MV-4-11 (cell line): Measurements from ENCODE around the gene BLNK.
A peak's percentile ranks its signal among the peaks of the same experiment; 100 is the strongest.

Experiments
- DNase-seq: peaks from one replicate; lab custom pipeline; 2025; lab: John Stamatoyannopoulos, UW

Gene BLNK

DNA sequence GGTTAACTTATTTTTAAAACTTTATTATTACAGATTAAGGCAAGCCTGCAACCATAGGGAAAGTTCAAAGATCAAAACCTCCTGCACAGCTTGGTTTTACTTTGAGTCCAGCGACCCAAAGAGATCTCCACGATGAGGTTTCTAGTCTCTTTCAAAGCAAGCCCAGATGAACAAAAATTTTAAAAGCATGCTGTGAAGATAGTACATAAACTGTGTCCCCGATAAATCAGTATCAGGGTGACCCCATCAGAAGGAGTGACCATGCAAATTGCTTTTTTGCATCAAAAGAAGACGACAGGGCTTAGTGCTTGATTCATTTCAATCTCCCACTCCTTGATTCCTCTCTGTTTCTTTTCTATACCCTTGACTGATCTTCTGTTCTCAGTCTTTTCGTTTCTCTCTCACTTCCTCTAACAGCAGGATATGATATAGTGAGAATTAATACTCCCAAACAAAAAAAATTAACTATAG lies 16.8 kb upstream of the BLNK start:
- peak; percentile 54 for DNase-seq

DNA sequence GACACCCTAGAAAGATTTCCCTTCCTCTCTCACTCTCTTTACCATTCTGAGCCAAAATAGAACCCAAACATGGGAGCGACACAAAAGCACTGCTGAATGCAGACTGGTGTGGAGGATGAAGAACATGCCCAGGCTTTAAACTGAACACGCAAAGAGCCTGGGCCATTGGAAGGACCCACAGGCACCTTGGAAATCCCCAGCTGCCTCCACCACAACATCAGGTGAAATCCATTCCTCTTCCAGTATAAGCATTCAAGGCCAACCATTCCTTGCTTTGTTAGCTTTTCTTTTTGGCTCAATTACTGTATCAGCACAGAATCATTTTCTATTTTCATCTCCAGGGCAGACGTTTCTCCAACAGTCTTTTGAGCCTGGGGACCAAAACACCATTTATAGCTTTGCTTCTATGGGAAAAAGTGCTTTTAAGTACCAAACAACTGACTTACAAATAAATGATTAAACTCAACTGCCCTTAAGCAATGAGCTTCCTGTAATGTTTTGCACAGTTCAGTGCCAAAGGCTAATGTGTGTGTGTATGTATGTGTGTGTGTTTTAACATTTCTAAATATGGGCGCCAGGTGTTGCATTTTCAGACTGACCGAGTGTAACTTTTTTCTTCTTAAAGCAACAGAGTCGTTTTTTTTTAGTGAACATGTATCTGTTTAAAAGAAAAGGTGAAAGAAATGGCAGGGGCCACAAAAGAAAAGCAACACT lies 16.2 kb upstream of the BLNK start:
- peak; percentile 37 for DNase-seq

DNA sequence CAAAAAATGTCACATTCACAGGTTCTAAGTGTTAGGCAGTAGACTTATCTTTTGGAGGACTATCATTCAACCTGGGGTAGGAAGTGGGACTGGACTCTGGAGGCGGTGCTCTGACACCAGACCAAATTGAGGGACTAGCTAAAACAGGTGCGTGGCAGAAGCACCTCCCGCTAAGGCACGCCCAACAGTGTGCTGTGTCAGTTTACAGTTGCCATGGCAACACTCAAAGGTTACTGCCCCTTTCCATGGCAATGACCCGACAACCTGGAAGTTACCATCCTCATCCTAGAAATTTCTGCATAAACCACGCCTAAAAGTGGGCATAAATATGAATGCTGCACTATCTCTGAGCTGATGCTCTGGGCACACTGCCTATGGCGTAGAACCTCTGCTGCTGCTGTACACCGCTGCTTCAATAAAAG lies 14.0 kb upstream of the BLNK start:
- DNase-seq, result no peak

DNA sequence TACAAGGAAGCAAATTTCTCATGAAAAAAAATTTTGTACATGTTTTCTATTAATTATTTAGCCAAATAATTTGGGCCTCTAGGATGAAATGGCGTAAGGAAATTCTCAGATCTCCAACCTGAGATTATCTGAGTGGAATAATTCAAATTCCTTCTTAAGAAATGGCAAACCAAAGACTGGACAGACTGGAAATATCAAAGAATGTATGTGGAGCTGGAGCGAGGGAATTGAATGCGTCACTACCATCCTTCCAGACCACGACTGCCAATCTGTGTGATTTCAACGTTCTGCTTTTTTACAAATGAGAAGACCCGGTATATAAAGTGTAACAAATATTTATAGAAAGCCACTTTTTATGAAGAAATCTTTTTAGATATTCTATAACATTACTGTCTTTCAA lies 12.4 kb upstream of the BLNK start:
- DNase-seq, result no peak

DNA sequence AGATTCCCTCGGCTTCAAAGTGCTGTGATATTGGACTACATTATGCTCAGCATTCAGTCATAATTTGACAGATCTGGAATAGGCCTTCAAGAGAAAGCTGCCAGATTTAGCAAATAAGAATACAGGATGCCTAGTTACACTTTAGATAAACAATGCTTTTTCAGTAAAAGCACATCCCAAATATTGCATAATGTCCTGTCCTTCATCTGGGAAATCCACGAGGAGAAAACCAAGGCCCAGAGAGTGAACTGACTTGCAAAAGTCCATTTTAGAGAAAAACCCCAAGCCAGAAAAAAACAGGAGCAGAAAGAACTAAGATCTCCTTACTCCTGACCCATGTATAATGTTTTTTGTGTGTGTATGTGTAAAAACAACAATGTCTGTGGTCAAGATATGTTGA lies 12.0 kb upstream of the BLNK start:
- no peak for DNase-seq

DNA sequence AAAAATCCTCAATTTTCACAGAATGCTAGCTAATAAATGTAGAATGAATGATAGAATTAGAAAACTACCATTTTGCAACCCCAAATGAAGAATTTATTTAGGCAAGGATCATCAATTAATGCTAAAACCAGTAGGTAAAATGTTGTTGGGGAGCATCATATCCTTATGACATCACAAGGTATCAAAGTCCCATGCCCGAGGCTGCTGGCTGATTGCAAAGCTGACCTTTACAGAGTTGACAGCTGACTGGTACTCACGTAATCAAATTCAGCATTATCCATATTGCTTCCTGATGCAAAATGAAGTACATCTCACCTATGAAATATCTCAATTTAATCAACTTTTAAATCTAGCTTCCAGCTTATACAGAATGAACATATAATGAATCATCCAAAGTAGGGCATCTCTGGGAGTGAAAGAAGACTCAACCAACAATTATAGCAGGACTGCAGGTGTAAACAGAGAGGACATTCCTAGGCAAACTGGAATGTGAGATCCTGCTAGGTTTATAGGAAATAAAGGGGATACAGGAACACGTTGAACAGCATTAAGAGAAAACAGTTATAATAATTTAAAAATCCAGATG lies 10.2 kb upstream of the BLNK start:
- DNase-seq, result no peak

DNA sequence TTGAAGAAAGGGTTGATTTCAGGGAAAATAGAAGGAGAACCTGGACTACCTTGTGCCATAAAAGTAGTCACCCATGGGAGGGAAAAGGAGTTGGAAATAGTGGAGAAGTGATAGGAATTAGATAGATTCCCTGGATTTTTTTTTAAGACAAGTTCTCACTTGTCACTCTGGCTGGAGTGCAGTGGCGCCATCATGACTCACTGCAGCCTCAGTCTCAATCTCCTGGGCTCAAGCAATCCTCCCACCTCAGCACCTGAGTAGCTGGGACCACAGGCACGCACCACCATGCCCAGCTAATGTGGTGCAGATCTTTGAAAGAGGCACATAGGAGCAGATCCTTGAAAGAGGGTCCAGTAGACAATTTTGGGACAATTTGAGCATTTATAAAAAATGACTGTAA lies 9.5 kb upstream of the BLNK start:
- no peak for DNase-seq

DNA sequence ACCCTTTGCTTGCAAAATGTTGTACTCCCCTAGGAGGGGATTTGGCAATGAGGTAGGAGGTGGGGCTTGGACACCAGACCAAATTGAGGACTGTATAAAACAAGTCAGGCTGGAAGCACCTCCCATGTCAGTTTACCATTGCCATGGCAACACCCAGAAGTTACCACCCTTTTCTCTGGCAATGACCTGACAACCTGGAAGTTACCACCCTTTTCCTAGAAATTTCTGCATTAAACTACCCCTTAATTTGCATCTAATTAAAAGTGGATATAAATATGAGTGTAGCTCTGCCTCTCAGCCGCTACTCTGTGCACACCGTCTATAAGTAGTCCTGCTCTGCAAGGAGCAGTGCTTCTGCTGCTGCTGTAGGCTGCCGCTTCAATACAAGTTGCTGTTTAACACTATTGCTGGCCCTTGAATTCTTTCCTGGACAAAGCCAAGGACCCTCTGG lies 7.8 kb upstream of the BLNK start:
- DNase-seq, result no peak

DNA sequence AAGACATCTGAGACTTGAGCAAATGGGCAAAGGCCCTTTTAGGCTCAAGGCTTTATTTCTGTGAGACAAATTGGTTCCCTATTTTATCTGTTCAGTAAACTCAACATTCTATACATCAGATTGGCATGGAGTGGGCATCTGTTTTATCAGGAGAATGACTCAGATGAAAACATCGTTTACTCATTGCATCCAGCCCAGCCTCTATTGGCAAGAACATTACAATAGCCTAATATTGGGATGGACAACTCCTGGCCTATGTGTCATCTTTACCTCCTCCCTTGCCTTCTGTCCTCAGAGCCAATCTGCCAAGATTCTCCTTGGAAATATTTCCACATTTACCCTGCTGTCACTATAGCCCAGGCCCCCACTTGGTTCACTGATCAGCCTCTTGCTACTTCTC lies 5.5 kb upstream of the BLNK start:
- no peak for DNase-seq

DNA sequence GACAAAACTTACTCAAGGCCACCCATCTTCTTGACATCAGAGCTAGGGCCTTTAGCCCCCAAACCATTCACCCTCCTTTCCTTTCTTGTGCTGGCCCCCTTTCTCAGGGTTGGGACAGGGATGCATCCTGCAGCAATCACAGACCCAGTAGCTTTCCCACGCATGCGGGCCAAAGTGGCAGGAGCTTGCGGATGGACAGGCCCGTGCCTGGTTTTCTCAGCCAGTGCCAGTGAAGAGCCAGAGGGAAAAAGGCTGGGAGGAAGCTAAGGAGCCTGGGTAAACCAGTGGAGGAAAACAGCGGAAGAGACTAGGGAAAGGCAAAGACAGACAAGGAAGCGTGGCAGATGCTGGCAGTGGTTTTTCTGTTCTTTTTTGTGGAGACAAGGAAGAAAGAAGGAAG lies 5.1 kb upstream of the BLNK start:
- DNase-seq, result no peak

DNA sequence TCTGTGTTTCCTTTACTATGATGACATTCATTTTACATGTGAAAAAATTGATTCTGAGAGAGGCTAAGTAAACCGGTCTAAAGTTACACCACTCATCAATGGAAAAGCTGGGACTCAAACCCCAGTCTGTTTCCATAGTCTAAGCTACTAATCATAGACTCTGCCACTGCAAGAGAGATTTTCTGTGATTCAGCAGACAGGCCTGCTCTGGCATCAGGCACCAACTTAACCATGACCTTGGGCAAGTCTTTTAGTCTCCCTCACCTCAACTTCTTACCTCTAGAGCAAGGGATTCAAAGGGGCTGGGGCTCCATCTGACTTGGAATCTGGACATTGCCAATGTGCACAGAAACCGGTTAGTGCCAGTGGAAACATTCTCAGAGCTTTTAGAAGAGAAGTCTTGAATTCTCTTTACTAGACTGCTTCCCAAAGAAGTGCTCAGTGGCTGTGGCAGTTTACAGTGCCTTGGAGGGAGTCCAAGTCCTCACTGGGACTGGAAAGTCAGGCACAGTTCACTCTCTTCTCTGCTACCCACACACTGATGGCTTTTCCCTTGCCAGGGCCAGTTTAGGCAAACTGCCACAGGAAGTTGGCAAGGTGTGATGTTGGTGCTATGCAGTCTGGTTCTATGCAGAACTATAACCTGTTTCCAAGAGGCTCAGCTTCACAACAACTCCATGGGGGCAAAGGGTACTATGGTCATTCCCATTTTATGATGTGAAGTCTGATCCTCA lies 4.5 kb upstream of the BLNK start:
- no peak for DNase-seq

DNA sequence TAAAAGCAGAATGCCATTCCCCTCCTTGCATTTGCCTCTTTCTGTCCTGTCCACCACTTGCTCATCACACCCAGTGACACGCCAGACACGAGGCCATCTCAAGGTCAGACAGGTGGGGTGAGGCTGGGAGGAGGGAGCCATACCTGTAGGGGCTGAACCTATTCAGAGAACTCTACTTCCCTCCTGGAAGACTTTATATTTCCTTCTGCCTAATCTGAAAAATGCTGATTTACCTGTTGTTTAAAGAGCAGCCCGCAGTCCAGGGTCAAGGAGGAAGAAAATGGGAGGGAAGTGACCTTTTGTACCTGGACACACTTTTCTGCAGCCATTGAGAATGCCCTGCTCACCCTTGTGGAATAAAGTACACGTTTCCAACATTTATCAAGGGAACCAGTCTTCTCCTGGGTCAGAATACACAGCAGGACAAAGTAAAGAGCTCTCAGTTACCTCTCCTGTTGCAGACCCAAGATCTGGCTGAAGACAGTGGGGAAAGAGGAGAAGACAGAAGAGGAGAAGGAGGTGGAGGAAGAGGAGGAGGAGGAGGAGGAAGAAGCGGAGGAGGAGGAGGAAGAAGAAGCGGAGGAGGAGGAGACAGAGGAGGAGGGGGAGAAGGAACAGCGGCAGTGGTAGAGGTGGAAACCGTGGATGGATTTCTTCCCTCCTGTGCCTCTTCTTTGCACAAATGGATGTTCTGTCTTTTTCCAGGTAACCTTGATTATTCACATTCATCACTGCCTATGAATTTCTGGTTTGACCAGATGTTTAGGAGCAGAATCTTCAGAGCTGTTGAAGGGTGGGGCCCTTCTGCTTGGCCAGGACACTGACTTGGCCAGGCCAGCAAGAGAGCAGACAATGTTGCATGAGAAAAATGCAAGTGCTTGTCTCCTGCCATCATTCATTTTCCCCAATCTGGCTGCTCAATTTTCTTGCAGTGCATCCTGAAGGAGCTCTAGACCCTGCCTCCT lies 1.2 kb upstream of the BLNK start:
- DNase-seq, result no peak

DNA sequence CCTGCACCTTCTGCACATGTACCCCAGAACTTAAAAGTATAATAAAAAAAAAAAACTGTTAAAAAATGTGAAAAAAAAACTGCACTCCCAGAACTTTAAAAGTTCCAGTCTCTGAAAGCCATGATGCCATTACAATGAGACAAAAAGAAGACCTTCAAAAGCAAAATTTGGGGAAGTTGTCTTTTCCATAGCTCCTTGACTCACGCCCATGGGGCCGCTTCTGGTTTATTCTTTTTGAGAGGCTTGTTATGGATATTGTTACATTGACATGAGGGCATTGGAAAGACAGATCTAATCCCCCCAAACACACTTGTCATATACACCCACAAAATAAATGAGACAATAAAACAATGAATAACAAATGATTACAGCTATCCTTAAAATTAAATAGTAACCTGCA lies 798 bp downstream of the BLNK start:
- peak; percentile 57 for DNase-seq

DNA sequence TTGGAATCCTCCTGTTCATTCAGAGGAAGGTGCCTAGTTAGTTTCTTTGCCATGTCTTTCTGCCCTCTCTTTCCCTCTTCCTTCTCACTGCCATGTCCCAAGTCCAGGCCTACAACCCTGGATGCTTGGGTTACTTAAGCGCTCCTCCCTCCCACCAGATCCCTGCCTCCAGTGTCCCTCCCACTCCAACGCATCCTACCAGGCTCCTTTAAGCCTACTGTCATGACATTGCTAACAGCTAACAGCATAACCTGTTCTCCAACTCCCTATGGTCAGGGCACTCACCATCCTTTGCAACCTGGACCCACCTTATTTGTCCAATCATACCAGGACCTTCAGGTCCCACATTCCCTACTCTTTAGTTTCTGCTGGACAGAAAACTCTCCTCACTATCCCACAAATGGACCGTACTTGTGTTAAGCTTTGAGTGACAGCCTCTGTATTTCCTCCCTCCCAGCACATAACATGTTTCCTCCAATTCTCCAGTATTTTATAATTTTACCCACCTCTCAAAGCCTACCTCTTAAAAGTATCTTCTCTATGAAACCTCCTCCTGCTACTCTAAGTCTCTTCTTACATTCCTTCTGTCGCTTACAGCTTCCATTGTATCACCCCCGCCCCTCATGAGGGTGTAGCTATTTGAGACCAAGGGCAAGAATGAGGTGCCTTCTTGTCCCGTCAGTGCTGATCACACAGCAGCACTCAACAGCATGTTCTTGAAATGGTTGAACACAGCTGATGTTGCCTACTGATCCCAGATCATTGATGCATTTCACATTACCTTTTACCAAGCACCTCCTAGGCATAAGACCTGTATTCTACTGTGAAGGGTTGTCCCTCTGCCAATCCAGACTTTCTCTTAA lies 1.7 kb downstream of the BLNK start:
- no peak for DNase-seq

DNA sequence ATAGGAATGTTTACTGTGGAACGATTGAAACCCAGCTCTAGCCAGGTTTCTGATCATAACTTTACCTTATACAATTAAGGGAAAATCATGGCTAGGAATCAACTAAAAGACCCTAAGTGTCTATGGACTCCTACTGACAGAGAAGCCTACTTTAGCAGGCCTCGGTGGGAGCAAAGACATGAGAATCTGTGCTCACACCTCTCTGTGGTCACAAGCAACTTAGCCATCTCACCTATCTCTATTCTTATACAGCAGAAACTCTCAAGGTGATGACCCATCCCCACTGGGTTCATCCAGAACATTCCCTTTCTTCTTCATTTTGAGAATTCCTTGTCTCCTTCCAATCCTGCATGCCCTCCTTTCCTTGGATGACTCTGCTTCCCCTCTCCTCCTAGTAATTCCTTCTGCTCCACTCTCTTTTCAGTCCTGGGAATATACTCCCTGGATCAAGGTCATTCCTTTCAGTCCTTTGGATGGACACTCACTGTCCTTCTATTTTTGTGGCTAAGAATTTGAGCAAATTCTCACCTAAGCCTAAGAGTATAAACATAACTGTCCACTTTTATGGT lies 2.9 kb downstream of the BLNK start:
- no peak for DNase-seq

DNA sequence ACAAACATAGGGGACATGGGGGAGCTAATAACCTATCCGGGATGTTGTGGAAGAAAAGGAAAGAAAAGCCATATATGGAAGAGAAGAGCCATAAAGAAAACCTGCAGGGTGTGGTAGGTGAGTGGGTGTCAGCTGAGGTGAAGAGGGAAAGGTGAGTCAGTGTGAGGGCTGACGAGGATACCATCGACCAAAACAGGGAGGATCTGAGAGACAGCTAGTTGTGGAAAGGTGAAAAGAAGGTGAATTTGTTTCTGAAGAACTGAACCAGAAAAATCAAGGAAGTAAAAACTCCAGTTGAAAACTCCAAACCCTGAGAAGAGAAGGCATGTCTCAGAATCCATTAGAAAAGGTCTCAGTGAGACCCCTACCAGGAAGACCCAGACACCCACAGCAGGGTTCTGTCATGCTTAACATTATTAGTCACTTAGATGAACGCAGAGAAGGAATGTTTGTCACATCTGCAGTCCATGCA lies 4.1 kb downstream of the BLNK start:
- no peak for DNase-seq

DNA sequence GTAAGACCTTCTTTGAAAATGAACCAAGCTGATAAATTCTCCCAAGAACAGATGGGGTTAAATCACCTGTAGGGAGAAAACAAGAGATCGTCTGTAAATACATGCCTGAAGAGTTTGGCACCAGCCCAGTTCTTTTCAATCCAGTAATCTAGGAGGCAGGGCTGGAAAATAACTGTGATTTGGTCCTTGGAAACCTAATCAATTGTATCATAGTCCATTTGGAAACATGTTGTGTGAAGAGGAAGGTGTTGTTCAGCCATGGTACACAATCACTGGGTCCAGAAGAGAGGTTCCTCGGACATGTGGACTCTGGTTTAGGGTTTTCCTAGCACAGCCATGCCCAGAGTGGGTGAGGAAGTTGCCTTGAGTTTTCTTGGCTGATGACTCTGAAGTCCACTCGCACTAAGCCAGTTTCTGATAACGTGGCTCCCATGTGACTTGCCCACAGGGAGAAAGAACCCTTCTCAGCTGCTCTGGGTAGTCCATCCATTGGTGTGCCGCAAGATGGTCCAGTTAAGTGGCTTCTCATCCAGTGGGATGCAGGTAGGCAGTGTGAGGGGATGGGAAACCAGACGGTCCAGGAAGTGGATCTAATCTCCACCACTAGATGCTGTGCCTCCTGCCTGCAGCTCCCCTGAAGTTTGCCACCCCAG lies 5.1 kb downstream of the BLNK start:
- no peak for DNase-seq

DNA sequence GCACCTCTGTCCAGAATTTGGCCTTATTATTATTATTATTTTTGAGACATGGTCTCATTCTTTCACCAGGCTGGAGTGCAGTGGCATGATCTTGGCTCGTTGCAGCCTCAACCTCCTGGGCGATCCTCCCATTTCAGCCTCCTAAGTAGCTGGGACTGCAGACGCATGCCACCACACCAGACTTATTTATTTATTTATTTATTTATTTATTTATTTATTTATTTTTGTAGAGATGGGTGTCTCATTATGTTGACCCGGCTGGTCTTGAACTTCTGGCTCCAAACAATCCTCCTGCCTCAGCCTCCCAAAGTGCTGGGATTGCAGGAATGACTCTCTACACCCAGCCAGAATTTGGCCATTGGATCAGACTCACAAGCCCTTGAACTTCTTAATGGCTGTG lies 6.4 kb downstream of the BLNK start:
- DNase-seq, result no peak

DNA sequence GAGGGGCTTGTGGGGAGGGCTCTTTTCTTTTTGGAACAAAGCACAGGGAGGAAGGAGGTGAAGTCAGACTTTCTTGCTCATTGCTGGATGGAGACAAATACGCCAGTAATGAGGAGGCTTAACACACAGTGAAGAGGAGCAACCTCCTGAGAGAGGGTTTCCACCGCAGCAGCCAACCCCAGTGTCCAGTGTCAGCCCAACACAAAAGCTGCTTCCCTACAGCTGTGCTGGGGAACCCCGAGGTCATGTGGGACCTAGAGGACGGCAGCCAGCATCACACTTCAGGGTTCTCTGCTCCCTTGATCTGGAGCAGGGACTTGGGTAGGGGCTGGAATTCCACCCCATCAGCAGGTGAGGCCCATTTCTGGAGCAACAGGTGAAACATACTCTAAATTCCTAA lies 7.7 kb downstream of the BLNK start:
- no peak for DNase-seq

DNA sequence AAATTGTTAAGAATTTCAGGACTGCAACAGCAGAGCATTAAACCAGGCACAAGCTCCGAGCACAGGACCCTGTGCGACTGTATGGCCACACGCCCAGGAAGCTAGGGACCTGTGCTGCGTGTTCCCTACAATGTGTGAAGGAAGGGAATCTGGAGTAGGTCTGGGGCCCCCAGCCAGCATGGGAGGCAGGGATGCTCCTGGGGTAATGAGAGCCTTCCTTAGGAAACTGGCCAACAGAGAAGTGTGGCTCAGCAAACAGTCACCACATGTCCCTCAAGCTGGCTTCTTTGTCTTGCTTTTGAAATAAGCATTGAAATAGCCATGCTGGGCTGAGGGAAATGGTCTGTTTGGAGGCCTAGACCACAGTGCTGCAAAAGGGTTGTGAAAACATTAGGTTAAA lies 8.2 kb downstream of the BLNK start:
- DNase-seq, result no peak
